CD4-positive, alpha-beta T cell (primary cell): ENCODE data around the gene RSKR. TPM values are rescaled to one million over a fixed set of nuclear protein-coding genes. Genes with fewer than 3 reads are reported as not detected.

Experiments used
- ATAC-seq: fragments of 200-7000 bp; cut with Tn5 transposase; one replicate; pipeline ENCODE4 v1.10.0; 2022; ENCODE audit warnings: mild to moderate bottlenecking; ENCODE audit not compliant: poor library complexity
- CTCF ChIA-PET: fragments of 350-600 bp; sonication (Branson Sonifier 250); formaldehyde crosslinking; loops from one replicate; lab custom pipeline; 2021; ENCODE audit warnings: antibody characterized with exemption, inconsistent platforms; lab: Charles Lee
- POLR2A ChIA-PET: fragments of 350-600 bp; sonication (Branson Sonifier 250); formaldehyde crosslinking; loops from one replicate; lab custom pipeline; 2021; ENCODE audit warnings: antibody characterized with exemption, inconsistent platforms; lab: Charles Lee
- DNase-seq, 14 experiments: peaks; one replicate each; pipeline ENCODE4 v3.0.0-alpha.2; 2013 to 2020; ENCODE audit warnings: mixed read lengths in 2 of 14
- H3K27ac ChIP-seq, 2 donors: one replicate each; pipeline versions ENCODE4 v1.5.1 to v1.7.0; 2013; ENCODE audit warnings: low read length in 2 of 2, low read depth in 1 of 2, mild to moderate bottlenecking in 1 of 2
- H3K27me3 ChIP-seq, 2 experiments: 1 replicate in 1 of 2; 2 replicates in 1 of 2; pipeline versions ENCODE4 v1.6.1 to v1.7.0; 2013; ENCODE audit warnings: low read length in 2 of 2, control low read depth in 1 of 2, mild to moderate bottlenecking in 1 of 2, moderate library complexity in 1 of 2; ENCODE audit not compliant: insufficient read depth in 2 of 2, control insufficient read depth in 1 of 2
- H3K36me3 ChIP-seq: one replicate; pipeline ENCODE4 v1.6.1; 2013; ENCODE audit warnings: low read length, control low read depth; ENCODE audit not compliant: insufficient read depth
- H3K4me1 ChIP-seq: one replicate; pipeline ENCODE4 v1.6.1; 2013; ENCODE audit warnings: low read length, control low read depth; ENCODE audit not compliant: insufficient read depth
- H3K4me3 ChIP-seq: one replicate; pipeline ENCODE4 v1.5.1; 2013; ENCODE audit warnings: mild to moderate bottlenecking, low read length, moderate library complexity
- H3K9me3 ChIP-seq, 2 experiments: 1 replicate in 1 of 2; 2 replicates in 1 of 2; pipeline versions ENCODE4 v1.6.1 to v1.7.0; 2013; ENCODE audit warnings: low read length in 2 of 2, mild to moderate bottlenecking in 2 of 2, control low read depth in 1 of 2, moderate library complexity in 1 of 2; ENCODE audit not compliant: control insufficient read depth in 1 of 2, insufficient read depth in 1 of 2
- H3K27ac Mint-ChIP-seq: one replicate; pipeline ENCODE4 v1.8.0; 2020; ENCODE audit warnings: mixed read lengths
- H3K27me3 Mint-ChIP-seq: one replicate; pipeline ENCODE4 v1.8.0; 2021; ENCODE audit warnings: mixed read lengths
- H3K36me3 Mint-ChIP-seq: one replicate; pipeline ENCODE4 v1.8.0; 2021; ENCODE audit warnings: low read depth, mixed read lengths
- H3K4me1 Mint-ChIP-seq: one replicate; pipeline ENCODE4 v1.8.0; 2021; ENCODE audit warnings: low read depth, mixed read lengths
- H3K4me3 Mint-ChIP-seq: one replicate; pipeline ENCODE4 v1.8.0; 2020; ENCODE audit warnings: mild to moderate bottlenecking, mixed read lengths
- H3K9me3 Mint-ChIP-seq: one replicate; pipeline ENCODE4 v1.8.0; 2020; ENCODE audit warnings: mixed read lengths
- CTCF ChIP-seq: fragments of 200-600 bp; IDR thresholded peaks from one replicate; pipeline ENCODE4 v1.8.0; 2022; ENCODE audit warnings: antibody characterized with exemption, mild to moderate bottlenecking
- intact Hi-C, 2 experiments: fragments of 100-400 bp; cut with DNase I in 1 of 2; cut with micrococcal nuclease in 1 of 2; formaldehyde crosslinking; loops; one replicate each; pipeline versions ENCODE4 v1.15.1 to v1.9.0; 2023 to 2025; cut with DNase I, micrococcal nuclease
- total RNA-seq, 174 experiments: library from RNA in 2 of 174; stranded (reverse) in 2 of 174; gene quantifications; one replicate each; pipeline ENCODE4 v1.2.3 and lab custom pipeline; 2021 to 2026

Gene RSKR
- total RNA-seq, 2 experiments from 2014 or later: 13.7 to 14.8 TPM

- ATAC-seq: no peak
- Histone ChIP-seq H3K27ac (no peak overlapping the region), H3K9me3 (no peaks in the 10 kb centered on the region), H3K36me3 (peaks cover 95% of the 10 kb centered on the region), H3K4me1 (no peaks in the 10 kb centered on the region), H3K4me3 (no peak overlapping the region), H3K27me3 (no peaks in the 10 kb centered on the region)
- TF ChIP-seq CTCF: no peak
- intact Hi-C loops: no loop called here
- Mint-ChIP-seq H3K27ac (no peak overlapping the region), H3K4me1 (peaks cover 2% of the 10 kb centered on the region), H3K9me3 (no peaks in the 10 kb centered on the region), H3K36me3 (peaks cover 93% of the 10 kb centered on the region), H3K27me3 (no peaks in the 10 kb centered on the region), H3K4me3 (no peak overlapping the region)
- no peak for DNase-seq
- POLR2A ChIA-PET: interaction anchor here (1.4 kb wide), 1 partner anchor 19 kb away, joined by 4 read pairs; no protein-coding TSS in a partner anchor
- CTCF ChIA-PET: no interaction called here
These were observed 4.5 kb upstream of the RSKR start for GRCh38 chr17:28618464-28618863.

- CTCF ChIA-PET: interaction anchor here (1.5 kb wide), 1 partner anchor 44 kb away, joined by 3 read pairs; no protein-coding TSS in a partner anchor
These were observed 2.3 kb upstream of the RSKR start for GRCh38 chr17:28616281-28616680.

GRCh38 chr17:28615260-28615940 lies 1.4 kb upstream of the RSKR start:
- ATAC-seq (no peak), DNase-seq (no peak)
- Mint-ChIP-seq H3K4me3 (no peak overlapping the region), H3K27ac (no peak overlapping the region), H3K4me1 (peaks cover 5% of the 10 kb centered on the region), H3K36me3 (peaks cover 73% of the 10 kb centered on the region), H3K9me3 (no peaks in the 10 kb centered on the region), H3K27me3 (no peaks in the 10 kb centered on the region)
- no peaks in the 10 kb centered on the region for H3K9me3 ChIP-seq
- H3K4me1 ChIP-seq: no peaks in the 10 kb centered on the region
- intact Hi-C loops: no loop called here
- ChIA-PET POLR2A (interaction anchor here (1.0 to 1.3 kb wide), 2 partner anchors 9 to 44 kb away, joined by 3 to 4 read pairs; partner anchors contain the start of gene PIGS), CTCF (no interaction called here)
- H3K27me3 ChIP-seq: no peaks in the 10 kb centered on the region
- no peak overlapping the region for H3K27ac ChIP-seq
- no peak for TF ChIP-seq CTCF
- peaks cover 69% of the 10 kb centered on the region for H3K36me3 ChIP-seq
- H3K4me3 ChIP-seq: no peak overlapping the region

More at GRCh38 chr17:28616281-28616680, 2.3 kb upstream of the RSKR start:
- Mint-ChIP-seq H3K9me3 (no peaks in the 10 kb centered on the region), H3K4me1 (peaks cover 5% of the 10 kb centered on the region), H3K4me3 (no peak overlapping the region), H3K27ac (no peak overlapping the region), H3K36me3 (peaks cover 78% of the 10 kb centered on the region), H3K27me3 (no peaks in the 10 kb centered on the region)
- no peak overlapping the region for H3K4me3 ChIP-seq
- no peak for ATAC-seq
- POLR2A ChIA-PET: interaction anchor here (1.1 kb wide), 1 partner anchor 28 kb away, joined by 4 read pairs; no protein-coding TSS in a partner anchor
- H3K36me3 ChIP-seq: peaks cover 73% of the 10 kb centered on the region
- H3K4me1 ChIP-seq: no peaks in the 10 kb centered on the region
- intact Hi-C loops: no loop called here
- no peak overlapping the region for H3K27ac ChIP-seq
- no peak for TF ChIP-seq CTCF
- H3K27me3 ChIP-seq: no peaks in the 10 kb centered on the region
- no peak for DNase-seq
- H3K9me3 ChIP-seq: no peaks in the 10 kb centered on the region
